Uterus (tissue), 2 donors: ENCODE measurements around the gene SFXN3.

Experiments used
- POLR2A ChIP-seq, 2 donors: fragments of 450-650 bp; IDR thresholded peaks; one replicate each; pipeline ENCODE4 v1.6.1; 2016; ENCODE audit warnings: antibody characterized with exemption in 2 of 2, mild to moderate bottlenecking in 1 of 2, moderate library complexity in 1 of 2
- TF ChIP-seq, protein P1 (sequence below), 4 experiments: fragments of 200-600 bp in 2 of 4; fragments of 450-650 bp in 2 of 4; sonication (generic) in 2 of 4; IDR thresholded peaks; one replicate each; pipeline ENCODE4 v1.5.1; 2016 to 2019; ENCODE audit warnings: antibody characterized with exemption in 4 of 4, mild to moderate bottlenecking in 2 of 4, moderate library complexity in 1 of 4

DNA sequence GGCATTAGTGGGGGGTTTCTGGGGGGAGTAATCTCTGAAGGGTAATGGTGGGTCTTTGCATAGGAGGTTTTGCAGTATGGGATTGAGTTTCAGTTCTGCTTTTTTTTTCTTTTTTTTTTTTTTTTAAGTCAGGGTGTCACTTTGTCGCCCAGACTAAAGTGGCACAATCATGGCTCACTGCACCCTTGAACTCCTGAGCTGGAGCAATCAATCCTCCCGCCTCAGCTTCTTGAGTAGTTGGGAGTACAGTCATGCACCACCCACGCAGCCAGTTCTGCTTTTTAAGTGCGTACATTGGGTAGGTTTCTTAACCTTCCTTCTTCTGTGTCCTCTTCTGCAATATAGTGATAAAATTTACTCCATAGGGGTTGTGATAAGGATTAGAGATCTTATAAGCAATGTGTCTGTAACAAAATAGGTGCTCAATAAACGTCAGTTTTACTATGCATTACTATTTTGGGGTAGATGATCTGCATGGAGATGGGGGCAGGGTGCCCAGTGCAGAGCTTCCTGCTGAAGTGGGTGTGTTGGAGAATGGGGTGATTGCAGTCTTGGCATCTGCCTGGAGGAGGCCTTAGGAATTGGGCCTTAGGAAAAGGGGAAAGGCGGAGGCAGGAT lies 40.3 kb downstream of the SFXN3 start:
- TF ChIP-seq, protein P1, sequence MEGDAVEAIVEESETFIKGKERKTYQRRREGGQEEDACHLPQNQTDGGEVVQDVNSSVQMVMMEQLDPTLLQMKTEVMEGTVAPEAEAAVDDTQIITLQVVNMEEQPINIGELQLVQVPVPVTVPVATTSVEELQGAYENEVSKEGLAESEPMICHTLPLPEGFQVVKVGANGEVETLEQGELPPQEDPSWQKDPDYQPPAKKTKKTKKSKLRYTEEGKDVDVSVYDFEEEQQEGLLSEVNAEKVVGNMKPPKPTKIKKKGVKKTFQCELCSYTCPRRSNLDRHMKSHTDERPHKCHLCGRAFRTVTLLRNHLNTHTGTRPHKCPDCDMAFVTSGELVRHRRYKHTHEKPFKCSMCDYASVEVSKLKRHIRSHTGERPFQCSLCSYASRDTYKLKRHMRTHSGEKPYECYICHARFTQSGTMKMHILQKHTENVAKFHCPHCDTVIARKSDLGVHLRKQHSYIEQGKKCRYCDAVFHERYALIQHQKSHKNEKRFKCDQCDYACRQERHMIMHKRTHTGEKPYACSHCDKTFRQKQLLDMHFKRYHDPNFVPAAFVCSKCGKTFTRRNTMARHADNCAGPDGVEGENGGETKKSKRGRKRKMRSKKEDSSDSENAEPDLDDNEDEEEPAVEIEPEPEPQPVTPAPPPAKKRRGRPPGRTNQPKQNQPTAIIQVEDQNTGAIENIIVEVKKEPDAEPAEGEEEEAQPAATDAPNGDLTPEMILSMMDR (IDR thresholded peaks at IDR 0.05), result no peak
- TF ChIP-seq POLR2A (IDR thresholded peaks at IDR 0.05), result no peak
